Ishikawa (cell line): Measurements from ENCODE around the gene PRPF19.

Experiments used
- CEBPB ChIP-seq: IDR thresholded peaks from 2 replicates; pipeline ENCODE4 v1.6.1; 2012
- CREB1 ChIP-seq: IDR thresholded peaks from 2 replicates; pipeline ENCODE4 v1.6.1; 2012; ENCODE audit warnings: low read depth
- EGR1 ChIP-seq: IDR thresholded peaks from 2 replicates; pipeline ENCODE4 v1.6.1; 2012
- EP300 ChIP-seq: IDR thresholded peaks from 2 replicates; pipeline ENCODE4 v1.6.1; 2012; ENCODE audit warnings: borderline replicate concordance
- FOXM1 ChIP-seq: IDR thresholded peaks from 2 replicates; pipeline ENCODE4 v1.6.1; 2012; ENCODE audit warnings: low read depth, borderline replicate concordance
- MAX ChIP-seq: IDR thresholded peaks from 2 replicates; pipeline ENCODE4 v1.6.1; 2012
- NFIC ChIP-seq: IDR thresholded peaks from 2 replicates; pipeline ENCODE4 v1.6.1; 2012
- RAD21 ChIP-seq: IDR thresholded peaks from 2 replicates; pipeline ENCODE4 v1.6.1; 2012; ENCODE audit warnings: low read depth
- REST ChIP-seq: IDR thresholded peaks from 2 replicates; pipeline ENCODE4 v1.6.1; 2012; ENCODE audit warnings: low read depth, mild to moderate bottlenecking
- TAF1 ChIP-seq: IDR thresholded peaks from 2 replicates; pipeline ENCODE4 v1.6.1; 2012; ENCODE audit warnings: low read depth, mild to moderate bottlenecking
- TCF12 ChIP-seq: IDR thresholded peaks from 2 replicates; pipeline ENCODE4 v1.6.1; 2012; ENCODE audit warnings: low read depth
- TEAD4 ChIP-seq: IDR thresholded peaks from 2 replicates; pipeline ENCODE4 v1.6.1; 2012
- USF1 ChIP-seq: IDR thresholded peaks from 2 replicates; pipeline ENCODE4 v1.6.1; 2012
- YY1 ChIP-seq: IDR thresholded peaks from 2 replicates; pipeline ENCODE4 v1.6.1; 2012; ENCODE audit warnings: low read depth
- ZBTB7A ChIP-seq: IDR thresholded peaks from 2 replicates; pipeline ENCODE4 v1.6.1; 2012; ENCODE audit warnings: low read depth

Gene PRPF19

GRCh38 chr11:60867871-60868681, 38.3 kb downstream of the PRPF19 start:
- no peak for TF ChIP-seq USF1
- TF ChIP-seq RAD21: no peak
- TF ChIP-seq ZBTB7A: no peak
- no peak for TF ChIP-seq REST
- no peak for TF ChIP-seq EP300
- TF ChIP-seq TAF1: no peak
- no peak for TF ChIP-seq FOXM1
- TF ChIP-seq CEBPB: no peak
- TF ChIP-seq EGR1: no peak
- no peak for TF ChIP-seq MAX
- no peak for TF ChIP-seq TCF12
- no peak for TF ChIP-seq NFIC
- TF ChIP-seq TEAD4: no peak

- no peak for TF ChIP-seq REST
- no peak for TF ChIP-seq EP300
- no peak for TF ChIP-seq MAX
- no peak for TF ChIP-seq EGR1
- TF ChIP-seq TCF12: no peak
- TF ChIP-seq USF1: no peak
- TF ChIP-seq YY1: no peak
- no peak for TF ChIP-seq RAD21
- TF ChIP-seq CEBPB: no peak
- no peak for TF ChIP-seq CREB1
- TF ChIP-seq NFIC: no peak
- no peak for TF ChIP-seq TAF1
- TF ChIP-seq ZBTB7A: no peak
- TF ChIP-seq FOXM1: no peak
- no peak for TF ChIP-seq TEAD4
Measured at GRCh38 chr11:60866911-60867870, 39.2 kb downstream of the PRPF19 start, which contains the start of gene ZP1. Gene ZP1 (plus strand): TSS chr11:60867542. CDS start chr11:60867562, 20 bp downstream.

- TF ChIP-seq NFIC (no peak), FOXM1 (no peak), TAF1 (no peak), TCF12 (no peak), TEAD4 (no peak), USF1 (no peak), MAX (no peak), CREB1 (no peak), RAD21 (no peak), REST (no peak), ZBTB7A (no peak), EGR1 (no peak), EP300 (no peak), YY1 (no peak), CEBPB (no peak)
Measured at GRCh38 chr11:60864856-60865513, 41.4 kb downstream of the PRPF19 start.
